AG04450 (cell line): ENCODE data around the gene CHRNB1. TPM values are rescaled to one million over a fixed set of nuclear protein-coding genes. Genes with fewer than 3 reads are reported as not detected.

Experiments used
- CTCF ChIA-PET: fragments of 300-600, 350-600 bp; formaldehyde crosslinking; extraction: SDS; loops from one replicate; lab custom pipeline; 2022; ENCODE audit warnings: antibody characterized with exemption, inconsistent platforms; lab: Charles Lee
- POLR2A ChIA-PET: fragments of 350-600 bp; formaldehyde crosslinking; extraction: SDS; loops from one replicate; lab custom pipeline; 2021; ENCODE audit warnings: antibody characterized with exemption, inconsistent platforms; lab: Yijun Ruan, JAX
- DNase-seq: peaks from one replicate; pipeline ENCODE4 v3.0.0-alpha.2; 2011; ENCODE audit warnings: low read depth, low spot score
- H3K27ac ChIP-seq: one replicate; pipeline ENCODE4 v1.5.1; 2012; ENCODE audit warnings: low read depth, low read length, control low read depth
- H3K27me3 ChIP-seq: one replicate; pipeline ENCODE4 v1.6.0; 2012; ENCODE audit warnings: low read length; ENCODE audit not compliant: control insufficient read depth, insufficient read depth
- H3K4me3 ChIP-seq: 2 replicates; pipeline ENCODE4 v1.5.1; 2011; ENCODE audit warnings: mild to moderate bottlenecking, low read depth, low read length, control low read depth
- H3K9me3 ChIP-seq: 2 replicates; pipeline ENCODE4 v1.5.1; 2012; ENCODE audit warnings: low read length; ENCODE audit not compliant: control insufficient read depth, insufficient read depth
- CTCF ChIP-seq: IDR thresholded peaks from 2 replicates; pipeline ENCODE4 v1.5.1; 2011; ENCODE audit warnings: low read depth, low read length, control low read depth, inconsistent platforms
- polyA plus RNA-seq: library from polyadenylated mRNA; depleted of rRNA; stranded (reverse); fragments of >200 nt; gene quantifications from 2 replicates; pipeline ENCODE4 v1.2.3, GENCODE V29; 2011

CHRNB1 gene
- polyA plus RNA-seq, 1 experiment: 6.3 TPM

- Histone ChIP-seq H3K4me3 (no peak overlapping the region), H3K27ac (no peak overlapping the region), H3K9me3 (no peaks in the 10 kb centered on the region; the same call in 1 of the 2 replicates), H3K27me3 (no peaks in the 10 kb centered on the region)
- TF ChIP-seq CTCF: no peak
- ChIA-PET POLR2A (no interaction called here), CTCF (interaction anchor here (1.5 kb wide), 1 partner anchor 63 kb away, joined by 5 read pairs; no protein-coding TSS in a partner anchor)
- no peak for DNase-seq
These were observed 52.4 kb downstream of the CHRNB1 start for GRCh38 chr17:7497228-7497627.

- Histone ChIP-seq H3K27me3 (no peaks in the 10 kb centered on the region), H3K27ac (no peak overlapping the region), H3K4me3 (no peak overlapping the region), H3K9me3 (no peaks in the 10 kb centered on the region; the same call in 1 of the 2 replicates)
- CTCF ChIA-PET: interaction anchor here (0.7 to 1.5 kb wide), 2 partner anchors 10 to 63 kb away, joined by 3 to 5 read pairs; no protein-coding TSS in a partner anchor
- POLR2A ChIA-PET: interaction anchor here (0.7 kb wide), 1 partner anchor 74 kb away, joined by 3 read pairs; no protein-coding TSS in a partner anchor
- DNase-seq: no peak
- no peak for TF ChIP-seq CTCF
These were observed 52.8 kb downstream of the CHRNB1 start for GRCh38 chr17:7497636-7498035.

GRCh38 chr17:7499161-7499560 lies 54.3 kb downstream of the CHRNB1 start:
- H3K27ac ChIP-seq: no peak overlapping the region
- no peak for DNase-seq
- H3K27me3 ChIP-seq: no peaks in the 10 kb centered on the region
- ChIA-PET CTCF (no interaction called here), POLR2A (interaction anchor here (1.1 kb wide), 1 partner anchor 9 kb away, joined by 7 read pairs; no protein-coding TSS in a partner anchor)
- TF ChIP-seq CTCF: no peak
- H3K9me3 ChIP-seq: no peaks in the 10 kb centered on the region; the same call in 1 of the 2 replicates
- no peak overlapping the region for H3K4me3 ChIP-seq

- CTCF ChIA-PET: interaction anchor here (1.0 to 3.2 kb wide), 3 partner anchors 13 to 98 kb away, joined by 3 to 13 read pairs (median 8); partner anchors contain the start of gene TMEM256
- POLR2A ChIA-PET: interaction anchor here (0.5 kb wide), 1 partner anchor 29 kb away, joined by 6 read pairs; no protein-coding TSS in a partner anchor
These were observed 56.9 kb downstream of the CHRNB1 start for GRCh38 chr17:7501729-7502128.

More at GRCh38 chr17:7501729-7502128, 56.9 kb downstream of the CHRNB1 start:
- no peak overlapping the region for H3K4me3 ChIP-seq
- no peaks in the 10 kb centered on the region for H3K27me3 ChIP-seq
- no peak overlapping the region for H3K27ac ChIP-seq
- DNase-seq: no peak
- TF ChIP-seq CTCF: no peak
- no peaks in the 10 kb centered on the region; the same call in 1 of the 2 replicates for H3K9me3 ChIP-seq
